Ishikawa (cell line): ENCODE results near the gene KRTCAP2.

Source experiments
- CEBPB ChIP-seq: IDR thresholded peaks from 2 replicates; pipeline ENCODE4 v1.6.1; 2012
- CREB1 ChIP-seq: IDR thresholded peaks from 2 replicates; pipeline ENCODE4 v1.6.1; 2012; ENCODE audit warnings: low read depth
- EGR1 ChIP-seq: IDR thresholded peaks from 2 replicates; pipeline ENCODE4 v1.6.1; 2012
- EP300 ChIP-seq: IDR thresholded peaks from 2 replicates; pipeline ENCODE4 v1.6.1; 2012; ENCODE audit warnings: borderline replicate concordance
- FOXM1 ChIP-seq: IDR thresholded peaks from 2 replicates; pipeline ENCODE4 v1.6.1; 2012; ENCODE audit warnings: low read depth, borderline replicate concordance
- NFIC ChIP-seq: IDR thresholded peaks from 2 replicates; pipeline ENCODE4 v1.6.1; 2012
- RAD21 ChIP-seq: IDR thresholded peaks from 2 replicates; pipeline ENCODE4 v1.6.1; 2012; ENCODE audit warnings: low read depth
- TAF1 ChIP-seq: IDR thresholded peaks from 2 replicates; pipeline ENCODE4 v1.6.1; 2012; ENCODE audit warnings: low read depth, mild to moderate bottlenecking
- TCF12 ChIP-seq: IDR thresholded peaks from 2 replicates; pipeline ENCODE4 v1.6.1; 2012; ENCODE audit warnings: low read depth
- TEAD4 ChIP-seq: IDR thresholded peaks from 2 replicates; pipeline ENCODE4 v1.6.1; 2012
- YY1 ChIP-seq: IDR thresholded peaks from 2 replicates; pipeline ENCODE4 v1.6.1; 2012; ENCODE audit warnings: low read depth
- ZBTB7A ChIP-seq: IDR thresholded peaks from 2 replicates; pipeline ENCODE4 v1.6.1; 2012; ENCODE audit warnings: low read depth
- TF ChIP-seq, protein P1 (sequence below): IDR thresholded peaks from 2 replicates; pipeline ENCODE4 v1.6.1; 2012; ENCODE audit warnings: low read depth, mild to moderate bottlenecking
- TF ChIP-seq, protein P2 (sequence below): IDR thresholded peaks from 2 replicates; pipeline ENCODE4 v1.6.1; 2012
- TF ChIP-seq, protein P3 (sequence below): IDR thresholded peaks from 2 replicates; pipeline ENCODE4 v1.6.1; 2012

Gene KRTCAP2

DNA sequence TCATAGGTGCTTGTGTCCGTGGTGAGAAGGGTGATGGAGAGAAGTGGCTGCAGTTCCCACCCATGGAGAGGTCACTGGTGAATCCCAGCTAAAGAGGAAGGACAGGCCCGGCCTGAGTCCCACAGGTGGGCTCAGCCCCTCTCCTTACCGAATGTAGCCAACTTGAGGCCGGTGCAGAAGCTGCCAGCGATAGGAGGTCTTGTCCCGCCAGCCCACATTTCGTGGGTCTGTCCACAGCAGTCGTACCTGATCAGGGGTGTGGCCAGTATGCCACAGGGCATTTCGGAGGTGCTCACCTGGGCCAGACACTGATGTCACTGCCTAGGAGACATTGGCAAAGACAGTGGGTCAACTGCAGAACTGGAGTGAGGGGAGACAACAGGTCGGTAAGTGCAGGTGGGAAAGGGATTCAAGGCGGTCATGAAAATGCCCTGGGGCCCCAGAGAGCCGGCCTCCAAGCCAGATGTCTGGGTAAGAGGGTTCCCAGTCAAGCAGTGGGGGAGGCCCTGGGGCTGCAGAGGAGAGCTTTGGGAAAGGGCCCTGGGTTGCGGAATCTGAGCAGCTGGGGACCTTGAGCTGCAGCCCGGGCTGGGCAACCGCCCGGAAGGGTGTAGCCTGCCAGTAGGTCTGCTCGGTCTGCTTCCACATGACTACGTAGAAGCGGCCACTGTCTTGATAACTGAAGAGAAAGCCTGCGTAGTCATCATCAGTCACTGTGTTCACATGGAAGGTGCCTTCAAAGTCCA is 24.0 kb upstream of the KRTCAP2 start:
- no peak for TF ChIP-seq TCF12
- no peak for TF ChIP-seq EGR1
- TF ChIP-seq CEBPB, result no peak

DNA sequence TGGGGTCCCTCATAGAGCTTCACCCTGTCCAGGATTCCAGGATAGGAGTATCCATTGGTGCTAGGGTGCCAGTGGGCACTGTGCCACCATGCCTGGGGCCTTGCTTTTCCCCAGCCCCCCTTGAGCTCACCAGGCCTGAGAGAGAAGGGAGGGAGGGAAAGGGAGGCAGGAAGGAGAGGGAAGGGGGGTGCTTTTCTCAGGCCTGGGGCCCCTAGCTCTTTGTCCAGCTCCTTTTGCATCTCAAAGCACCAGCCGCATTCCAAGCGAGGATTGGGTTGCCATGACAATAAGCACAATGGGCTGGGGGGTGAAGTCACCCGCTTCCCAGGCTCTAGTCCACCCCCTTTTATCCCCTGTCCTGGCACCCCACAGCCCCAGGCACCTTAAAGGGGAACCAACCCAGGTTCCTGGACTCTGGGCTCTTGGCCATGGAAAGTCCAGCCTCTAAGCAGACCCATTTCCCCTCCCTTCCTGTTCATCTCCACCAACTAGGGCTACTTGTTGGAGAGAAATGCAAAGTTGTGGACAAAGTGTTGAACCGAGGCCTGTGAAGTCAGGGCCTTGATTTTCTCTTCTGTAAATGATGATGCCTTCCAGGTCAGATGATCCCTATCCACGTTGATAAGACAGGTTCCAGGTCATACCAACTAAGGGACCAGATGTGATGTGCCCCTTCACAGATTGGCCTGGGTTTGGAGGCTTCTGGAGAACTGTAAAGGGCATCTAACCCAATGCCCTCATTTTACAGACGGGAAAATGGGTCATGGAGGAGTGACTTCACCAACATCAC is 23.2 kb upstream of the KRTCAP2 start:
- TF ChIP-seq CEBPB (no peak), TAF1 (no peak), FOXM1 (no peak), YY1 (no peak), EGR1 (no peak), TEAD4 (no peak), EP300 (no peak), CREB1 (no peak), RAD21 (no peak), ZBTB7A (no peak), NFIC (no peak), TCF12 (no peak)
- TF ChIP-seq, protein P1, sequence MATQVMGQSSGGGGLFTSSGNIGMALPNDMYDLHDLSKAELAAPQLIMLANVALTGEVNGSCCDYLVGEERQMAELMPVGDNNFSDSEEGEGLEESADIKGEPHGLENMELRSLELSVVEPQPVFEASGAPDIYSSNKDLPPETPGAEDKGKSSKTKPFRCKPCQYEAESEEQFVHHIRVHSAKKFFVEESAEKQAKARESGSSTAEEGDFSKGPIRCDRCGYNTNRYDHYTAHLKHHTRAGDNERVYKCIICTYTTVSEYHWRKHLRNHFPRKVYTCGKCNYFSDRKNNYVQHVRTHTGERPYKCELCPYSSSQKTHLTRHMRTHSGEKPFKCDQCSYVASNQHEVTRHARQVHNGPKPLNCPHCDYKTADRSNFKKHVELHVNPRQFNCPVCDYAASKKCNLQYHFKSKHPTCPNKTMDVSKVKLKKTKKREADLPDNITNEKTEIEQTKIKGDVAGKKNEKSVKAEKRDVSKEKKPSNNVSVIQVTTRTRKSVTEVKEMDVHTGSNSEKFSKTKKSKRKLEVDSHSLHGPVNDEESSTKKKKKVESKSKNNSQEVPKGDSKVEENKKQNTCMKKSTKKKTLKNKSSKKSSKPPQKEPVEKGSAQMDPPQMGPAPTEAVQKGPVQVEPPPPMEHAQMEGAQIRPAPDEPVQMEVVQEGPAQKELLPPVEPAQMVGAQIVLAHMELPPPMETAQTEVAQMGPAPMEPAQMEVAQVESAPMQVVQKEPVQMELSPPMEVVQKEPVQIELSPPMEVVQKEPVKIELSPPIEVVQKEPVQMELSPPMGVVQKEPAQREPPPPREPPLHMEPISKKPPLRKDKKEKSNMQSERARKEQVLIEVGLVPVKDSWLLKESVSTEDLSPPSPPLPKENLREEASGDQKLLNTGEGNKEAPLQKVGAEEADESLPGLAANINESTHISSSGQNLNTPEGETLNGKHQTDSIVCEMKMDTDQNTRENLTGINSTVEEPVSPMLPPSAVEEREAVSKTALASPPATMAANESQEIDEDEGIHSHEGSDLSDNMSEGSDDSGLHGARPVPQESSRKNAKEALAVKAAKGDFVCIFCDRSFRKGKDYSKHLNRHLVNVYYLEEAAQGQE, result no peak
- TF ChIP-seq, protein P2, sequence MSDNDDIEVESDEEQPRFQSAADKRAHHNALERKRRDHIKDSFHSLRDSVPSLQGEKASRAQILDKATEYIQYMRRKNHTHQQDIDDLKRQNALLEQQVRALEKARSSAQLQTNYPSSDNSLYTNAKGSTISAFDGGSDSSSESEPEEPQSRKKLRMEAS, result no peak
- TF ChIP-seq, protein P3, sequence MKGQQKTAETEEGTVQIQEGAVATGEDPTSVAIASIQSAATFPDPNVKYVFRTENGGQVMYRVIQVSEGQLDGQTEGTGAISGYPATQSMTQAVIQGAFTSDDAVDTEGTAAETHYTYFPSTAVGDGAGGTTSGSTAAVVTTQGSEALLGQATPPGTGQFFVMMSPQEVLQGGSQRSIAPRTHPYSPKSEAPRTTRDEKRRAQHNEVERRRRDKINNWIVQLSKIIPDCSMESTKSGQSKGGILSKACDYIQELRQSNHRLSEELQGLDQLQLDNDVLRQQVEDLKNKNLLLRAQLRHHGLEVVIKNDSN, result no peak

DNA sequence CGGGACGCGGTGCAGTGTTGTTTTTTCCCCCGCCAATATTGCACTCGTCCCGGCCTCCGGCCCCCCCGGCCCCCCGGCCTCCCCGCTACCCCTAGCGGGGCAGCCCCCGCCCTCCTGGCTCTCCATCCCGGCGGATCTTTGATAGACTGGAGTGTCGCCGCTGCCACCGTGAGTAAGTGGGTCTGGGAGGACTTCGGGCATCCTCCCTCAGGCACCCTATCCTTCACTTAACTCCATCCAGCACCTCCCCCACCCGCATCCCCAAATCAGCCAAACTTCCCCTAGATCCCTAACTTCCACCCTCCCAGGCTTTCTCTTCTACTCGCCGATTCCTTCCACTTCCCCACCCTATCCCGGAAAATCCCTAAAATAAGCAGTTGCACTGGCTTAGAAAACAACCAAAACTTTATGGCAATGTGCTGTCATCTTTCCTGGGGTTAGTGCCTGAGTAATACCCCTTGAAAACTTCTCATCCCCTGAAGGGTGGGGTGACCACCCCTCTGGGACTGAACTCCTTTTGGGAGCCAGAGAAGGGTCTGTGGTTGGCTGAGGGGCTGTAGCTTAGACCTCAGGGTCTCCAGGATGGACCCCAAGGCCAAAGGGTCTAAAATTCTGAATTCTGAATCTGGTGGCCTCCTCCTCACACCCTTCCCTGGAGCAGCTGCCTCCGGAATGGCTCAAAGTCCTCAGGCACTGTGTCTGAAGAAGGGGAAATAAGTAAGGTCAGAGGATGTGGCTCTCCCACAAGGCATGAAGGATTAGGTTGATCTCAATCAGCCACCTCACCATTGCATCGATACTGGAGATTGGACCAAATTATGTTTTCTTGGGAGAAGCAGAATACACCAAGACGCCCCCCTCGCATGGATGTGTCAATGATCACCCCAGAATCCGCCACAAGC is 22.3 kb upstream of the KRTCAP2 start:
- no peak for TF ChIP-seq RAD21
- TF ChIP-seq, protein P1, result no peak
- TF ChIP-seq CEBPB, result no peak
- no peak for TF ChIP-seq EGR1
- TF ChIP-seq ZBTB7A, result no peak
- TF ChIP-seq YY1, result no peak
- TF ChIP-seq TAF1, result no peak
- TF ChIP-seq EP300, result no peak
- TF ChIP-seq, protein P3, result no peak
- no peak for TF ChIP-seq TCF12
- TF ChIP-seq NFIC, result no peak
- TF ChIP-seq FOXM1, result no peak
- TF ChIP-seq, protein P2, result no peak
- TF ChIP-seq TEAD4, result no peak
- TF ChIP-seq CREB1, result no peak

DNA sequence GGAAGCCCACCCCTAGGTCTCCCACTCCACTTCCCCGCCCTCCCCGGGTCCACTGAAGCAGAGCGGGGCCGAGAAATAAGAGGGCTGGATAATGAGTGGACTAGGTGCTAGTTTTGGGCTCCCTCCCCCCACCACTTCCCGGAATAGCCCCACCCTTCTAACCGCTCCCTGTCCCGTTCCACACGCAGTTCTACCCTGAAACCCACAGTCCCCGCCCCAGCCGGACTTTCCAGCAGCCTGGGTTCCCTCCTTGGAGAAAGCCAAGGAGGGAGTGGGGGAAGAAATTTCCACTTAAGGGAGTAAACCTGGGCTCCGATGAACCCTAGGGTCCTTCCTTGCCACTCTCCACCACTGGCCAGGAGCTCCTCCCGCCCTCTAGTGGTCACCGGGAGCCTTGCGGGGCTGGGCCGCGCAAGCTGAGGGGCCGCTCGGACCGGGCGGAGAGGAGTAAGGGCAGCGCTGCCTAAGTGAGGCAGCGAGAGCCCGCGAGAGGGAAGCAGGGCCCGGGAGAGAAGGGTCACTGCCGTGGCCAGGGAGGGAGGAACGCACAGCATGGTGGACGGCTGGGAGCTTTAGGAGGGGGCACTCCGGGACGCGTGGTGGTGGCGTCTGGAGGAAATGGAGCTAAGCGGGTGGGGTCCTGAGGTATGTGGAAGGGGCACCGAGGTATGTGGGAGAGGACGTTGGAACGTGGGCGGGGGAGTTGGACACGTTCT is 20.3 kb upstream of the KRTCAP2 start:
- peak; percentile 80 for TF ChIP-seq ZBTB7A
- TF ChIP-seq, protein P1, result no peak
- TF ChIP-seq TAF1, result peak; percentile 31; the same call in 1 of the 2 replicates
- peak; percentile 62; the same call in 1 of the 2 replicates for TF ChIP-seq RAD21
- no peak; the same call in 1 of the 2 replicates for TF ChIP-seq YY1
- TF ChIP-seq TEAD4, result peak; percentile 44; the same call in 1 of the 2 replicates
- TF ChIP-seq EGR1, result peak; percentile 60; the same call in 1 of the 2 replicates
- peak; percentile 48 for TF ChIP-seq TCF12
